ENCODE measurements around the gene ALDH1B1. TPM values are rescaled to one million over a fixed set of nuclear protein-coding genes. Genes with fewer than 3 reads are reported as not detected.

ALDH1B1 gene
- total and polyA plus RNA-seq, 2 of the 13 experiments (the other 11 are each of a cell fraction or from before 2014, with no cell fraction given): 45.1 to 125 TPM

GRCh38 chr9:38437193-38437823 is 44.8 kb downstream of the ALDH1B1 start (continued):
- peak in 1 of 2 experiments; percentile 72; a peak in 2 of 4 replicates for TF ChIP-seq EP300 (IDR thresholded peaks at IDR 0.05; ENCODE audit: low read depth in 2 of 2, low read length in 2 of 2)
- 0 out of 2 replicates have a peak, but pooled peaks have one; percentile 49 for TF ChIP-seq EP300 (CRISPR knock-in tag; IDR thresholded peaks at IDR 0.05; ENCODE audit: borderline replicate concordance)
- TF ChIP-seq FOXP4 (CRISPR knock-in tag; IDR thresholded peaks at IDR 0.05): peak; percentile 66; the same call in 1 of the 2 replicates
- 0 out of 2 replicates have a peak, but pooled peaks have one; percentile 2 for TF ChIP-seq CTCF (CRISPR knock-in tag; IDR thresholded peaks at IDR 0.05)
- TF ChIP-seq ZNF34 (CRISPR knock-in tag; IDR thresholded peaks at IDR 0.05; ENCODE audit: borderline replicate concordance): no peak
- TF ChIP-seq KAT7 (CRISPR knock-in tag; IDR thresholded peaks at IDR 0.05; ENCODE audit: borderline replicate concordance): peak; percentile 68; the same call in 1 of the 2 replicates
- TF ChIP-seq POLR2G (IDR thresholded peaks at IDR 0.05; ENCODE audit: low read depth, low read length): peak; percentile 69
- TF ChIP-seq ETV5 (CRISPR knock-in tag; IDR thresholded peaks at IDR 0.05; ENCODE audit: borderline replicate concordance): peak; percentile 67; the same call in 1 of the 2 replicates
- TF ChIP-seq ZNF251 (CRISPR knock-in tag; IDR thresholded peaks at IDR 0.05): no peak
- peak; percentile 76; the same call in 1 of the 2 replicates for TF ChIP-seq ZNF614 (CRISPR knock-in tag; IDR thresholded peaks at IDR 0.05; ENCODE audit: borderline replicate concordance)
- TF ChIP-seq E2F5 (CRISPR knock-in tag; conservative IDR thresholded peaks at IDR 0.05): no peak
- TF ChIP-seq FOXA1 (IDR thresholded peaks at IDR 0.05): no peak
- peak; percentile 57 for TF ChIP-seq FOXA1 (CRISPR knock-in tag; IDR thresholded peaks at IDR 0.05)
- peak; percentile 63; the same call in 1 of the 2 replicates for TF ChIP-seq ARID4A (CRISPR knock-in tag; IDR thresholded peaks at IDR 0.05; ENCODE audit: borderline replicate concordance)
- TF ChIP-seq KLF13 (CRISPR knock-in tag; IDR thresholded peaks at IDR 0.05): no peak
- 0 out of 2 replicates have a peak, but pooled peaks have one; percentile 21 for TF ChIP-seq CREB1 (IDR thresholded peaks at IDR 0.05)
- TF ChIP-seq CREB1 (CRISPR knock-in tag; IDR thresholded peaks at IDR 0.05): no peak
- no peak for TF ChIP-seq YEATS4 (CRISPR knock-in tag; IDR thresholded peaks at IDR 0.05; ENCODE audit: borderline replicate concordance)
- TF ChIP-seq ASH2L (IDR thresholded peaks at IDR 0.05; ENCODE audit: insufficient read length, low read depth, low read length): peak; percentile 47
- TF ChIP-seq ZNF878 (CRISPR knock-in tag; IDR thresholded peaks at IDR 0.05): 0 out of 2 replicates have a peak, but pooled peaks have one; percentile 54

Measured in HepG2 (cell line).